GM19328 (cell line): Measurements from ENCODE around the gene COX6A1.
"Not testable (repeated sequence)": the region's sequence is repeated elsewhere in the genome, so short reads cannot be mapped to it uniquely, and the experiment has no call there.

Source experiments
- ATAC-seq: cut with Tn5 transposase; IDR thresholded peaks from one replicate; pipeline ENCODE4 v1.9.1; 2021; ENCODE audit warnings: mild to moderate bottlenecking, moderate library complexity; ENCODE audit not compliant: unreplicated experiment

The COX6A1 gene

GRCh38 chr12:120466560-120467315 lies 28.8 kb downstream of the COX6A1 start:
- ATAC-seq, result no peak

- ATAC-seq, result no peak
Measured at GRCh38 chr12:120467439-120467838, 29.5 kb downstream of the COX6A1 start.

- ATAC-seq, result no peak
Measured at GRCh38 chr12:120468325-120468820, 30.5 kb downstream of the COX6A1 start.

- ATAC-seq, result no peak
Measured at GRCh38 chr12:120468821-120469449, 31.0 kb downstream of the COX6A1 start.

GRCh38 chr12:120469450-120470149 lies 31.7 kb downstream of the COX6A1 start, which contains the start of gene SRSF9:
Gene SRSF9 (minus strand): TSS chr12:120469748. CDS start chr12:120469609, 139 bp downstream.
- ATAC-seq, result peak; percentile 75

- ATAC-seq, result peak; percentile 17
Measured at GRCh38 chr12:120470150-120470784, 32.4 kb downstream of the COX6A1 start.

GRCh38 chr12:120472521-120472920 lies 34.6 kb downstream of the COX6A1 start:
- ATAC-seq, result no peak

- ATAC-seq, result no peak
Measured at GRCh38 chr12:120473807-120474615, 36.1 kb downstream of the COX6A1 start.

- ATAC-seq, result no peak
Measured at GRCh38 chr12:120474616-120474960, 36.7 kb downstream of the COX6A1 start.

GRCh38 chr12:120475643-120476042 lies 37.7 kb downstream of the COX6A1 start:
- ATAC-seq, result no peak

- ATAC-seq, result no peak
Measured at GRCh38 chr12:120479458-120479857, 41.5 kb downstream of the COX6A1 start.

- no peak for ATAC-seq
Measured at GRCh38 chr12:120480211-120480610, 42.3 kb downstream of the COX6A1 start.

- no peak for ATAC-seq
Measured at GRCh38 chr12:120481022-120481767, 43.3 kb downstream of the COX6A1 start.

GRCh38 chr12:120483621-120484020 lies 45.7 kb downstream of the COX6A1 start:
- no peak for ATAC-seq

- no peak for ATAC-seq
Measured at GRCh38 chr12:120485961-120486881, 48.3 kb downstream of the COX6A1 start.

- not testable (repeated sequence) for ATAC-seq
Measured at GRCh38 chr12:120487552-120487951, 49.6 kb downstream of the COX6A1 start.

GRCh38 chr12:120488057-120488640 lies 50.2 kb downstream of the COX6A1 start:
- ATAC-seq, result no peak

GRCh38 chr12:120489018-120489417 lies 51.1 kb downstream of the COX6A1 start:
- ATAC-seq, result no peak
